ENCODE data around the gene GLRA2.
"Not testable (repeated sequence)": the region's sequence is repeated elsewhere in the genome, so short reads cannot be mapped to it uniquely, and the experiment has no call there.

GLRA2 gene

GRCh38 chrX:14591976-14592375 lies 62.6 kb downstream of the GLRA2 start:
- no peak for DNase-seq (ENCODE audit: low read depth)

DNA sequence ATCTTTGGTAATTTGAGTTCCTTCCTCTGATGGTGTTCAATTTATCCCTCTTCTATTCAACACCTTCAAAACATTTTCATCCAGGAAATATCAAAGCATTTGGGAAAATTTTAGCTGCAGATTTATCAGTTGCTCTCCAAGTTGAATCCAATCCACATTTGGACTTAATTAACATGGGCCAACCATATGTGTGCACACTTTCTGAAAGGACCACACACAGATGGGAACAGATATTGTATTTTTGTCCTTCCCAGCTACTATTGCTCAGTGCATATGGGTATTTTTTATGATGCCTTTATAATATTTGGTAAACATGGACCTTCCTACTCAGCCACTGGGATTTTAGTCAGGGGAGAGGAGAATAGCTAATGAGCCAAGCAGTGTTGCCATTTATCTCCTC lies 65.2 kb downstream of the GLRA2 start:
- DNase-seq (ENCODE audit: low read depth) = no peak

- DNase-seq (ENCODE audit: low read depth) = no peak
Observed at GRCh38 chrX:14598330-14598729, 69.0 kb downstream of the GLRA2 start.

DNA sequence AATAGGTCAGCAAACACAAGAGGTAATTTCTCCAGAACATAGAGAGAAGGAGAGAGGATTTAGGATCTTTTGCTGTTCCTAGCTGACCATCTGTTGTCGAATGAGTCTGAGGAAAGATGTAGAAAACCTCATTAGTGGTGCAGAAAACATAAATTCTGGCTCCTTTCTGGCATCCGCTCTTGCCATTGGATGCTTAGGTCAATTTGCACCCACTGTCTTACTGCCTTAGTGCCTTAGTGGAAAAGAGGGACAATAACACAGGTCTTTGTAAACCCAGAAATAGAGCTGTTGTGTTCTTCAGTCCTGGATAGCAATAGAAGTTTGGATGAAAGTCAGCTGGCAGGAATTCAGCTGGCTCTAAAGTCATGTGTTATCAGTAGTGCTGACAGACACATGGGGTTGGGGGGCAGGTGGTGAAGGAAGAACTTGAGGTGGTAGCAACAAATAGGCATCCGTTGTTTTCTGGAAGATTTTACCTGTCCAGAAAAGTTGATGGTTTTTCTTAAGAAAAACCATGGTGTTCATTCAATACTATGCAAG lies 78.2 kb downstream of the GLRA2 start:
- DNase-seq (ENCODE audit: low read depth) = no peak

GRCh38 chrX:14612450-14612849 lies 83.1 kb downstream of the GLRA2 start:
- DNase-seq (ENCODE audit: low read depth) = not testable (repeated sequence)

DNA sequence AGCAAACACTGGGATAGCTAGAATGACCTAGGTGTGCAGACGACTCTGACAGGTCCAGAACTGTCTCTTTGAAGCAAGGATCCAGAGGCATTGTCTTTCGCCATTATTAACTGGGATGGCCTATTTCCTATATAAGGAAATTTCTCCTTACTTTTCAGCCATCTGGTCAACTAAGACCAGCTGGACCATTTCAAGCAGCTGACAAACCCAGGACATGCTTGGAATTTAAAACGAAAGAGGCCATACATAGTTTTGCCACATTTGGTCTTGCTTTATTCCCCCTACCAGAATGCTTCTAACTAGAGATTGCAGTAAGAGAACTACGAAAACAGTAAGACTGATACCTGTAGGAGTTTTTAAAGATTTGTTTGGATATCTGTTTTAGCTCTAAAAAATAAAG lies 87.0 kb downstream of the GLRA2 start:
- no peak for DNase-seq (ENCODE audit: low read depth)

DNA sequence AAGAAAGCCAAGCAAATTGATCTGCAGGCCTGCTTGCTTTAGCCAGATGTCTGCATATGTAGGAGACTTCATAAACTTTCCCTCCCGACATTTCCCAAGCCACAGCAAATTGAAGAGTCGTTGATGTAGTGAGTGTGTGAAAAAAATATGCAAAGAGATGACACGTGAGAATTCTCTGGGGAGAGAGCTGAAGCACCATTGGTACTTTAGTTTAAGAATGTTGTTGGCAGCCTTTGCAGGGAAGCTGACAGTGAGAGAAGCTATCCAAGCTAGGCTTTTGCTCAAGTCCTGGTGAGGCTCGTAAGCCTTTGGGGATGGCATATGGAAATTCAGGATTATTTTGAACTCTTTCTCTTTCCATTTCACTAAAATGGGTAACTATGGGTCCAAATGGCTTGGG lies 87.5 kb downstream of the GLRA2 start:
- no peak for DNase-seq (ENCODE audit: low read depth)

GRCh38 chrX:14618177-14618965 lies 89.0 kb downstream of the GLRA2 start:
- DNase-seq (ENCODE audit: low read depth) = no peak

DNA sequence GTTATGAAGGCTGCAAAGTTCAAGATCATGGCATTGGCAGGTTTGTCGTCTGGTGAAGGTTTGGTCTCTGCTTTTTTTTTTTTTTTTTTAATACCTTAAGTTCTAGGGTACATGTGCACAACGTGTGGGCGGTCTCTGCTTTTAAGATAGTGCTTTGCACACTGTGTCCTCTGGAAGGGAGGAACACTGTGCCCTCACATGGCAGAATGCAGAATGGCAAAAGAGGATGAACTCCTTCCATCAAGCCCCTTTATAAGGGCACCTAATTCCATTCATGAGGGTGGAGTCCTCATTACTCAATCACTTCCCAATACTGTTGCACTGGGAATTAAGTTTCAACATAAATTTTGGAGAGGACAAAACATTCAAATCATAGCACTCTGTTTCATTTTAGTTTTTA lies 101.4 kb downstream of the GLRA2 start:
- DNase-seq (ENCODE audit: low read depth) = no peak

- no peak for DNase-seq (ENCODE audit: low read depth)
Observed at GRCh38 chrX:14641681-14642655, 112.6 kb downstream of the GLRA2 start.

- DNase-seq (ENCODE audit: low read depth) = no peak
Observed at GRCh38 chrX:14660970-14661369, 131.6 kb downstream of the GLRA2 start.

DNA sequence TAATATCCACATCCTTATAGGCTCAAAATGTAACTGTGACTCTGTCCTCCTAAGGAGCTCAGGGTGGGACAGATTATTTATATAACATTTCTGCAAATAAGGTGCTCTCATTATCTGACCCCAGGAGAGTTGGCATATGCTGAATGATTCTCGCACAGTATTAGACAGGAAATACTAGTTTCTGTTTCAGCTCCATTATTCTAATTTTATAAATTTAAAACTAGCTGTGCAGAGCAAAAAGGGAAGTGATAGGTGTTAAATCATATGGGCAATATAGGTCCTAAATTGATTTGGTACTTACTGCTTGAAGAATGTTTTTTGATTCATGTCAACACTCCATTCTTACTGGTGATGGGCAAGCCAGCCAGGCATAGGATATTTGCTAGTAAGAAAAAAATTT lies 141.5 kb downstream of the GLRA2 start:
- DNase-seq (ENCODE audit: low read depth) = no peak

DNA sequence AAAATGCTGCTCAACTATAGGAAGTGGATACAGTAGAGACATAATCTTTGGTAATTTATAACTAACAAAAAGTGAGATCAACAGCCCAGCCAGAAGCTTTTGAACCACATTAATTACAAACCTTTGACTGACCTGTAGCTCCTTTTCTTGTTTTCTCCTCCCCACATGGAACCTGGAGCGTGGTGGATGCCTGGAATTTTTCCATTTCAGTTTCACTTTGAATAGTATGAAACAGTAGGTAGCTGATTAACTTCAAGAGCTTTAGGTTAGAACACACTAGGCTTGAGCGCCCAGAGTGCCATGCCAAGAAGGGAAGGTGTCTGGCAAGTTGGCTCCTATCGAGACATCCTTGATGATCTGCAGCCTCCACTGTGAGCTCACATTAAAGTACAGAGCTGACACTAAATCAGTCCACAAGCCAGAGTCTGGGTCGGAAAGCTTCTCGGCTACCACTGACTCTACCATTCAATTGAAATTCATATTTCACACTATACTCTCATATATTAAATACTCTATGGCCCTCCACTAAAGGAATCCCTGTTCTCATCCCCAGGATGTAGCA lies 143.4 kb downstream of the GLRA2 start:
- no peak for DNase-seq (ENCODE audit: low read depth)

GRCh38 chrX:14673236-14673635 lies 143.9 kb downstream of the GLRA2 start:
- no peak for DNase-seq (ENCODE audit: low read depth)

GRCh38 chrX:14673764-14674163 lies 144.4 kb downstream of the GLRA2 start:
- no peak for DNase-seq (ENCODE audit: low read depth)

DNA sequence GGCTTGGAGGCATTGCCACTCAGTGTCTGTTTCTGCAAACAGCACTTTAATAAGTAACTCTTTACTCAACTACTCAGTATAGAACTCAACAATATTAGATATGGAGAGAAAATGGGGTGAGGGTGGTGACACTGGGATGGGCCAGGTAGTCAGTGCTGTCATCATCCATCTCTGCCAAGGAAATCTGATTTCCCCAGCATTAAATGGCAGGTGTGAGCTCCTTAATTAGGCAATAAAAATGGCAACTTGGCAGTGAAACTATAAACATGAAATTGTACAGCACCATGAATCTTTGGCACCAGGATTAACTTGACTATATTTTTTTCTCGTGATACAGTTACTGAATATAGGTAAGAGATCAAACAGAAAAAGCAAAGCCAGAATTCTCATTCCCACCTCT lies 146.2 kb downstream of the GLRA2 start:
- DNase-seq (ENCODE audit: low read depth) = no peak

- no peak for DNase-seq (ENCODE audit: low read depth)
Observed at GRCh38 chrX:14676431-14676830, 147.1 kb downstream of the GLRA2 start.

DNA sequence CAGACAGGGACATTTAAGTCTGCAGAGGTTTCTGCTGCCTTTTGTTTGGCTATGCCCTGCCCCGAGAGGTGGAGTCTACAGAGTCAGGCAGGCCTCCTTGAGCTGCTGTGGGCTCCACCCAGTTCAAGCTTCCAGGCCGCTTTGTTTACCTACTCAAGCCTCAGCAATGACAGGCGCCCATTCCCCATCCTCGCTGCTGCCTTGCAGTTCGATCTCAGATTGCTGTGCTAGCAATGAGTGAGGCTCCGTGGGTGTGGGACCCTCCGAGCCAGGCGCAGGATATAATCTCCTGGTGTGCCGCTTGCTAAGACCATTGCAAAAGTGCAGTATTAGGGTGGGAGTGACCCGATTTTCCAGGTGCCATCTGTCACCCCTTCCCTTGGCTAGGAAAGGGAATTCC lies 159.0 kb downstream of the GLRA2 start:
- not testable (repeated sequence) for DNase-seq (ENCODE audit: low read depth)

DNA sequence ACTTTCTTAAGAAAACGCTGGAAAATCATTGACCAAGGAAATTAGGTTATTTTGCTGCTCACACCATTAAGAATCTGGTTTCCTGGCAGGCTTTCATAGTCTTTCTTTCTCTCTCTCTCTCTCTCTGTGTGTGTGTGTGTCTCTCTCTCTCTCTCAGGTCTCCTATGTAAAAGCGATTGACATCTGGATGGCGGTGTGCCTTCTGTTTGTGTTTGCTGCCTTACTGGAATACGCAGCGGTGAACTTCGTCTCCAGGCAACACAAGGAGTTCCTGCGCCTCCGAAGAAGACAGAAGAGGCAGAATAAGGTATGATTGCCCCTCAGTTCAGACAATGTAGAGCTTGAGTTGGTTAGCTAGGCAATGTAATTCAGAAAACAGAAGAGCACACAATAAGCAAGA lies 161.2 kb downstream of the GLRA2 start:
- no peak for DNase-seq (ENCODE audit: low read depth)

GRCh38 chrX:14694611-14695010 lies 165.3 kb downstream of the GLRA2 start:
- no peak for DNase-seq (ENCODE audit: low read depth)

DNA sequence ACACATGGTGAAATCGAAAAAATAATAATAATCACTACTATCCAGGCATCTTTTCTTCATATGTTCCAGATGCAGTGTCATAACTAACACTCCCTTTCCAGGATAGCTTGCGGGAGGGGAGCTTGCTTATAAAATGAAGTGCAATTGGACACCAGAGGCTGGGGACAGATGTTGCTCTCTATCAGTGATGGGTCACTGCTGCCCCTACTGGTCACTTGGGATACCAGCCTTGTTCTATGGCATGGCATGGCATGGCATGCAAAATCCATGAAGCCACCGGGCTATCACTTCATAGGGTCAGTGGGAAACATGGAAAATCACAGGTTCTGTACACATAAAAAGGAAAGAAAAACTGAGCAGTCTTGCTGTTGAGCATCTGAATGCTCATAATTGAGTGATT lies 168.1 kb downstream of the GLRA2 start:
- DNase-seq (ENCODE audit: low read depth) = no peak

DNA sequence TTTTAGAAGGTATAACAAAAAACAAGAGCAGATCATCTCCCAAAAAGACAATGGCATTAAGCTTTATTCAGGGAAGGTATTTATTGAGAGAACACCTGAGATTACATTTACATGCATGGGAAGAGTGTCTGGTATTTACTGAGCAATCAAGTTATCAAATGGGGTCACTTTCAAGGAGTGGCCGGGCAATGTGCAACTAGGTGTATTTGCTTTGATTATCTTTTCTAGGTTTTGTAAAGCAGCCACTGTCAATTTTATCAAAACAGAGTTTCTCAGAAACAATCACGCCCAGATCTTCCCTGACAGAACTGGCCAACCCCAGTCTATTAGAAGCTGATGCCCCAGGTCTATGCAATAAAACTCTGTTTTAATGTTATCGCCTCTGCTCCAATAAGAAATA lies 169.5 kb downstream of the GLRA2 start:
- DNase-seq (ENCODE audit: low read depth) = no peak

DNA sequence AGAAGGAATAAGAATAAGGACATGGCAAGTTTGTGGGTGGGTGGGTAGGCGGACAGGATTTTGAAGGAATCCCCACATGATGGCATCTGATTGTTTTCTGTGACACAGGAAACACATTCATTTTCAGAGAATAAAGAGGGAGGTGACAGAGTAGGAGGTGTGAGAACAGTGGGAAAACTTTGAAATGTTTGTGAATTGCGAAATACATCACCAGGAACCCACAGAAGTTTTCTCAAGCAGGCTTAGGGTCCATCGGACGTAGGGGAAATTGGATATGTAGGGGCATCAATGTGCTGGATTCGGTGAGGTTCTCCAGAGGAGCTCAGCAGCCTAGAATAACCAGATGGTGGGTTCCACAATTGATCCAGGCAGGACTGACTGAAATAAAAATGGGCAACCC lies 171.6 kb downstream of the GLRA2 start:
- DNase-seq (ENCODE audit: low read depth) = no peak
